CD4-positive, alpha-beta T cell treated with Interferon gamma for 1 hour (primary cell): ENCODE measurements around the gene USP13.
"Not testable (repeated sequence)": the region's sequence is repeated elsewhere in the genome, so short reads cannot be mapped to it uniquely, and the experiment has no call there.

Experiments used
- DNase-seq: peaks from one replicate; pipeline ENCODE4 v3.0.0-alpha.2; 2020

The USP13 gene, protein sequence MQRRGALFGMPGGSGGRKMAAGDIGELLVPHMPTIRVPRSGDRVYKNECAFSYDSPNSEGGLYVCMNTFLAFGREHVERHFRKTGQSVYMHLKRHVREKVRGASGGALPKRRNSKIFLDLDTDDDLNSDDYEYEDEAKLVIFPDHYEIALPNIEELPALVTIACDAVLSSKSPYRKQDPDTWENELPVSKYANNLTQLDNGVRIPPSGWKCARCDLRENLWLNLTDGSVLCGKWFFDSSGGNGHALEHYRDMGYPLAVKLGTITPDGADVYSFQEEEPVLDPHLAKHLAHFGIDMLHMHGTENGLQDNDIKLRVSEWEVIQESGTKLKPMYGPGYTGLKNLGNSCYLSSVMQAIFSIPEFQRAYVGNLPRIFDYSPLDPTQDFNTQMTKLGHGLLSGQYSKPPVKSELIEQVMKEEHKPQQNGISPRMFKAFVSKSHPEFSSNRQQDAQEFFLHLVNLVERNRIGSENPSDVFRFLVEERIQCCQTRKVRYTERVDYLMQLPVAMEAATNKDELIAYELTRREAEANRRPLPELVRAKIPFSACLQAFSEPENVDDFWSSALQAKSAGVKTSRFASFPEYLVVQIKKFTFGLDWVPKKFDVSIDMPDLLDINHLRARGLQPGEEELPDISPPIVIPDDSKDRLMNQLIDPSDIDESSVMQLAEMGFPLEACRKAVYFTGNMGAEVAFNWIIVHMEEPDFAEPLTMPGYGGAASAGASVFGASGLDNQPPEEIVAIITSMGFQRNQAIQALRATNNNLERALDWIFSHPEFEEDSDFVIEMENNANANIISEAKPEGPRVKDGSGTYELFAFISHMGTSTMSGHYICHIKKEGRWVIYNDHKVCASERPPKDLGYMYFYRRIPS

DNA sequence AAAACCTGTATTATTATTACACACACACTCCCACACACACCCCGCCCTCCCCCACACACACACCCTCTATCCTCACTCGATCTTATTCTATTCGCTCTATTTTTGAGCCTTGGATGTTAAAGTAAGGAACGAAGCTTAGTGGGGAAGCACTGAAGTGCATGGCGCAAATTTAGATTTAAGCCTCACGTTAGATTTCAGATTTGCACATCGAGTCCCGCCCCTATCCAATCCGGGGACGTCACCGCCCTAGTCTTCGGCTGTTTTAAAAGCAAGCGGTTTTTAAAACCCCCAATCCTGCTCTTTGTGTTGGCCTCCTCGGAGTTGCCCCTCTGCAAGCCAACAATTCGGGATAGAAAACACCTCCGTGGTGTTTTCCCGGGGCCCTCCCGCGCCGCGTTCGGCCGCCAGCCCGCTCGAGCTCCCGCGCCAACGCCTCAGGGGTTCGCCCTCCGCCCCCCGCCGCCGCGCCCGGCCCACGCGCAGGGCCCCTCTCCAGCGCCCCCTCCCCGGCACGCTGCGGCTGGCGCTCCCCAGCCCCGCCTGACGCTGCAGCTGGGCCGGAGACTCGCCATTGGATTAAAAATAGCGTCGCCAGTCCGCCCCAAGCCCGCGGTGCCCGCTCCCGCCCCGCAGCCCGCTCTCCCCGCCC lies at the start of gene USP13:
USP13 (plus strand) TSS at position 594 of the 649 bp plus-strand sequence. CDS start 186 bp downstream, outside the sequence.
- DNase-seq = peak; percentile 52

DNA sequence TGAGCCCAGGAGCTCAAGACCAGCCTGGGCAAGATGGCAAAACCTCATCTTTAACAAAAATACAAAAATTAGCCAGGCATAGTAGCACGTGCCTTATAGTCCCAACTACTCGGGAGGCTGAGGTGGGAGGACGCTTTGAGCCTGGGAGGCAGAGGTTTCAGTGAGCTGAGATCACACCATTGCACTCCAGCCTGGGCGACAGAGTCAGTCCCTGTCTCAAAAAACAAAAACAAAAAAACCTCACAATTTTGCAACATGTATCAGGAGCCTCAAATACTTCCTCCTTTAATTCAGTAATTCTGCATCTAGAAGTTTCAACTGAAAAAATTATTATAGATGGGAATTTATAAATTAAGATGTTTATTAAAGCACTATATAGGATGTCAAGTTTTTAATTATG lies 49.5 kb upstream of the USP13 start:
- DNase-seq = no peak

DNA sequence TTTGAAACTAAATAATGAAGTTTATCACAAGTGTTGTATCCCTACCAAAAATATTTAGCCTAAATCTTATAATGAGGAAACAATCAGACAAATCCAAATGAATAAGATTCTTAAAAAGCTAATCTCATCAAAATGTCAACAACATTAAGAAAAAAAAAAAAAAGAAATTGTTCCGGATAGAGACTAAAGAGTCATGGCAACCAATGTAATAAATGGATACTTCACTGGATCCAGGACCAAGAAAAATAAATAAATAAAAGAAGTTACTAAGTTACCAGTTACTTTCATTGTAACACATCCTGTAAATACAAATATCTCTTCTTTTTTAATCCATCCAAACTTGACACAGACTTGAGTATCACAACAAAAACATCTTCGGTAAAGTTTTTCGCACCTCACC lies 49.0 kb upstream of the USP13 start:
- DNase-seq = no peak

DNA sequence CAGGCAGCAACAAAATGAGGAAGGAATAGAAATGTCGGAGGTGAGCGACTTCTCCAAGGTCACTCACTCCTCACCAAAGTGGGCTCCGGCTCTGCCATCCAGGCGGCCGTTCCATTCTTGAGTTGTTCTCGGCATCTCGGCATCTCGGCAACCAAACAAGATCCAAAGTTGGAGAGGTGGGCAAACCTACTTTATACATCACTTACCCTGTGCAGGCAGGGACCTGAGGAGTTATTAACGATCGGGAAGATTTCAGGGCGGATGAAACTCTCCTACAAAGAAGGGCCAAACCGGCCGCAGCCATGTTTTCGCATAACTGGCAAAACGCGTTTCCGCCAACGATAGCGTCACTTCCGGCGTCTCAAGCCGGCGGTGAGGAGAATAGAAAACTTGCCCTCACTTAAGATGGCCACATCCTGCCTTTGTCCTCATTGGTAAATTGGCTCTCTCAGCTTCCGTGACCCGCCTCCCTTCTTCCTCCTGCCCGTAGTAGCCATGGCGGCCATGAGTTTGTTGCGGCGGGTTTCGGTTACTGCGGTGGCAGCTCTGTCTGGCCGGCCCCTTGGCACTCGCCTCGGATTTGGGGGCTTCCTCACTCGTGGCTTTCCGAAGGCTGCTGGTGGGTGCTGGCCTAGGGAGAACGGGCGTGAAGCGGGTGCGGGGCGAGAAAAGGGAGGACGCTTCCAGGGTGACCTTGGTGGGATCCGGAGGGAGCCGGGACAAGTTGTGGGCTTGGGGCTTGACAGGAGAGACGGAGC lies 48.3 kb upstream of the USP13 start, which contains the start of the genes MRPL47 and NDUFB5:
MRPL47 (minus strand) TSS at position 318 of the 758 bp plus-strand sequence; CDS start at position 304, 14 bp downstream.
NDUFB5 (plus strand) TSS at position 474 of the 758 bp plus-strand sequence; CDS start at position 496, 22 bp downstream.
- DNase-seq = peak; percentile 93

DNA sequence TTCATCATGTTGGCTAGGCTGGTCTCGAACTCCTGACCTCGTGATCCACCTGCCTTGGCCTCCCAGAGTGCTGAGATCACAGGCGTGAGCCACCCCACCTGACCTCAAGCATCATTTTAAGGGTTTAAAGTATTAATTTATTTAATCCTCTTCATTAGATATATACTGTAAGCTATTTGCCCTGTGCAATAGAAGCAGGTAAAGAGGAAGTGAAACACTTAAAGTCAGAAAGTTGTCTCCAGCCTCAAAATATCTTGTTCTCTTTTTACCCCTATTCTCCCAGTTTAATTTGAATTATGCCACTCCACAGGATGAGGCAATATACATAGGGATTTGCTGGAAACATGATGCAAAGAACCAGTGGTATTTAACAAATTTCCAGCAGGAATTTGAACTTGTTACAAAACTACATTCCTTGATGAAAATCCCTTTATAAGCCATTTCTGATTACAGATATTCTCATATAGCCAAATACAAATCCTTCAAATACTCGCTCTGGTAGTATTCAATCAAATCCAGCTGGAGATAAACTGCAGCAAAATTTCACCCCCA lies 46.2 kb upstream of the USP13 start:
- DNase-seq = no peak

DNA sequence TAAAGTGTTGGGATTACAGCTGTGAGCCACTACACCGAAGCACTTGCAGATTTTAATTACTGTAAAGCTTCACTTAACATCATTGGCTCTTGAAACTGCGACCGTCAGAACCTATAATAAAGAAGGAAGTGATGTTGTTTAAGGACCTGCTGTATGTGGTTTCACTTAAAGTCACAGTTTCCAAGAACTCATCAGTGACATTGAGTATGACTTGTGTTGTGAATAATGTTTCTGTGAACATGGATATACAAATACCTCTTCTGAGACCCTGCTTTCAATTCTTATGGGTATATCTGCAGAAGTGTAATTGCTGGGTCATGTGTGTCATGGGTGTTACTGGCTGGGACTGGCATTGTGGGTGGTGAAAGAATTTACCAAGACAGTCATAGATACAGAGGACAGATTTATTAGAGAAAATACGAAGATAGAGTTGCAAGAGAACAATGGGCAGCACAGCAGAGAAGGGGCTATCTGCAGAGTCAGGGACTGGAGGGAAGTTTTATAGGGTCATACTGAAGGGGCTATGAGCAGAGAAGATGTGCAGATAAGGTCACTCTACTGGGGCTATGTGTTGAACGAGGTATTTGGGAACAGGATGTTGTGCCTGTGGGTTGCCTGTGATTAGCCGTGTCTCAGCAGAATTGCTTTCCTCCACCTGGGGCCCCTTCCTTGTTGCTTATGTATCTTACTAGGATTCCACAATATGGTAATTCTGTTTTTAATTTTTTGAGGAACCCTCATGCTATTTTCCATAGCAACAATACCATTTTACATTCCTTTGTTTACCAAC lies 43.7 kb upstream of the USP13 start:
- DNase-seq = no peak

DNA sequence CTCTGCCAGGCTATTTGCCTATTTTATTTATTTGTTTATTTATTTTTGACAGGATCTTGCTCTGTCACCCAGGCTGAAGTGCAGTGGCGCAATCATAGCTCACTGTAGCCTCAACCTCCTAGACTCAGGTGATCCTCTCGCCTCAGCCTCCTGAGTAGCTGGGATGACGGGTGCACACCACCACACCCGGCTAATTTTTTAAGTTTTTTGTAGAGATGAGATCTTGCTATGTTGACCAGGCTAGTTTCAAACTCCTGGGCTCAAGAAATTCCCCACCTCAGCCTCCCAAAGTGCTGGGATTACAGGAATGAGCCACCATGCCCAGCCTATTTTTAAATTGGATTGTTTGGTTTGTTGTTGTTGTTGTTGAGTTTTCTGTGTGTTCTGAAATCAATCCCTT lies 42.8 kb upstream of the USP13 start:
- DNase-seq = no peak

DNA sequence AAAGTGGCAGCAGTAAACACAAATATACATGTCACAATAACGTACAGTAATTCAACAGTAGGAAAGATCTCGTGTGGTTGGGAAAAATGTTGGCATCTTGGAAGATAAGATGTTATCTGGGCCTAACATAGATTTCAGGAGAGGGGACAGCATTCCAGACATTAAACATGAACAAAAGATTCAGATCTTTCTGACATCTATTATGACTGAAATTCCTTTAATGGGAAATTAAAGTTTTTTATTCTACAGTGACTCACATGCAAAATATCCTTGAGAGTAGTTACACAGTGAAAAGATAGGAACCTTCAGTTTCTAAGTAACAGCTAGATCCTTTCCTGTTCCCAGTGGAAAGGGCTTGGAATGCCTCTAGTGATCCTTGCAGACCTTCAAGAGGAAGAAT lies 39.0 kb upstream of the USP13 start:
- no peak for DNase-seq

DNA sequence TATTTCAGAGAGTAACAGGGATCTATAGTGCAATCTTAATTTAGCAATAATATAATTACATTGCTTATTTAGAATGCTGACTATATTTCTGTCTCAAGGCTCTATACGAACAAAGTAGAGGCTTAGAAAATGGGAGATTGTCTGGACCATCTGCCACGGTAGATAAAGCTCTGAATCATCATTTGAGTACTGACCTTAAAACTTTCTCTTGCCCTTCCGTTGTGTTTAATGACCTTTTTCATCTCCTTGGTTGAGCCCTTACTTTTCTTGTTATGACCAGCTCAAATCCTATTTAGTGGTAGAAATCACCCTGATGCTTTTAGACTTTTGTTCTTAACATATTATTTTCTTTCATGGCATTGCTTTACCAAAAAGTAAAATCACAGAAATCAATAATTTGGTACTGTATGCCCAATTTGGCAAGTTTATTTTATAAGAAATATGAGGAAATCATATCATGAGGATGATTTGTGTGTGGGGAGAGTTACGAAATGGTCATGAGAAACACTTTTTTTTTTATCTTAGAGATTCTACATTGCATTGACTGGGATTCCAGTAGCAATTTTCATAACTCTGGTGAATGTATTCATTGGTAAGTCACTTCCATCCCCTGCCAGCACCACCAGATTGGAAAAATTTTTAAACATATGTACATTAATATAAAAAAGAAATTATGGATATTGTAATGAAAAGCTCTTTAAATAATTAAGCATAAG lies 37.2 kb upstream of the USP13 start:
- no peak for DNase-seq

DNA sequence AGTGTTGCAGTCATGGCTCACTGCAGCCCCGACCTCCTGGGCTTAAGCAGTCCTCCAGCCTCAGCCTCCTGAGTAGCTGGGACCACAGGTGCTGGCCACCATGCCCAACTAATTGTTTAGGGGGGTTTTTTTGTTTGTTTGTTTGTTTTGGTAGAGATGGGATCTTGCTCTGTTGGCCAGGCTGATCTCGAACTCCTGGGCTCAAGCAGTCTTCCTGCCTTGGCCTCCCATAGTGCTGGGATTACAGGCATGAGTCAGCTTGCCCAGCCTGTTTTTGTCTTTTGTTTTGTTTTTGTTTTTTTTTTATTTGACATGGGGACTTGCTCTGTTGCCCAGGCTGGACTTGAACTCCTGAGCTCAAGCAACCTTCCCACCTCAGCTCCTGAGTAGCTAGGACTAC lies 30.8 kb upstream of the USP13 start:
- no peak for DNase-seq

DNA sequence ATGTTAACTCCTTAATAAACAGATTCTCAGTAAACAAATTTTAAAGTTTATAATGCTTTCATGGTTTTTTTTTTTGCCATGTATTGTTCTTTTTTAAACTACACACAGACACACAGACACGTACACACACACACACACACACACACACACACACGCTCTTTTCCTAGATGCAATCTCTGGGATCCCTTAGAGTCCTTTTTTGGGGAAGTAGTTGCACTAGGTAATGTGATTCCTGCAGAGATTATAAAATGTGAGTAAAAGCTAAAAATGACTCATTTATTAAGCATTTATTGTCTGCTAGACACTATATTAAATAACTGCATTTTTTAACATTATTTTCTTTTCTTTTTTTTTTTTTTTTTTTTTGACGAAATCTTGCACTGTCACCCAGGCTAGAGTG lies 28.4 kb upstream of the USP13 start:
- no peak for DNase-seq

DNA sequence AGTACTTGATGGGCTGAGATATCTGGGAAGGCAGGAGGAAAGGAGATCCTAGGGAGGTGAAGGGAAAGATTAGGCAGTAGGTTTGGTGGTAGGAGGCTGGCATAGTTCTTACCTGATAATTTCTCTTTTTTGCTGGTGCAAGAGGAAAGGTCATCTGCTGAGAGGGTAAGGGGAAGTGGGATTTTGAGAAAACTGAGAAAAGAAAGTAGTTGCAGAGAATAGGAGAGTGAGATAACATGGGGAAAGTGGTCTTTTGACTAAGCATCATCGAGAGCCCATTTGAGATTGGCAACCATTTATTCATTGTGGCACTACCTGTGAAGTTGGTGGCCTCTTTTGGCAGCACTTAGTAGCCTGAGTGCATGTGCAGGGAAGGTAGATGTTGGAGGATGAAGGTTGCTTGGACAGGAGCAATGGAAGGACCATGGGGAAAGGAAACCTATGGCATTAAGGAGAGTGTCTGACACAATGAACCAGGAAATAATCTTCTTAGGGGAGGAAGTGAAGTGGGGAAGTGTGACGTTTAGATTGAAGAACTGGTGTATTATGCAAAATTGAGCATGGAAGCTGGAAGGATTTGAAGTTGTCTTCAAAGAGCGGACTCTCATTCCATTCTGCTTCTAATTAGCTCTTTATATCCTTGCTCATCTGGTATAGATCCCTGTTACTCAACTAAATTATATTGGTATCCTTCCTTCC lies 21.9 kb upstream of the USP13 start:
- DNase-seq = no peak

DNA sequence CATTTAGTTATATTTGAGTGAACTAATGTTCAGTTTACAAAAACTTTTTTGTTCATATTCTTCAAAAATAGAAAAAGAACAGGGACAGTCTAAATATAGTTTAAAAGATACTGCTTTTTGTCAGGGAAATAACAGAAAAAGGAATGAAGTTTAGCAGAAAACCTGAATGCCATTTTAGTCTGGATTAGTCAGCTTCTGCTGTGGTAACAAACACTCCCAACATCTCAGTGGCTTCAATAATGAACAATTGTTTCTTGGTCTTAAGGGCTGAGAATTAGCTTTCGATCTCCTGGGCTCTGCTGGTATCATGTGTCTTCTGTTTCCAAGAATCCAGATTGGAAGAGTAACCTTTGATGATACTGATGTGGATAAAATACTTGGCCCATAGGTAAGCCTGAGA lies 12.4 kb upstream of the USP13 start:
- no peak for DNase-seq

DNA sequence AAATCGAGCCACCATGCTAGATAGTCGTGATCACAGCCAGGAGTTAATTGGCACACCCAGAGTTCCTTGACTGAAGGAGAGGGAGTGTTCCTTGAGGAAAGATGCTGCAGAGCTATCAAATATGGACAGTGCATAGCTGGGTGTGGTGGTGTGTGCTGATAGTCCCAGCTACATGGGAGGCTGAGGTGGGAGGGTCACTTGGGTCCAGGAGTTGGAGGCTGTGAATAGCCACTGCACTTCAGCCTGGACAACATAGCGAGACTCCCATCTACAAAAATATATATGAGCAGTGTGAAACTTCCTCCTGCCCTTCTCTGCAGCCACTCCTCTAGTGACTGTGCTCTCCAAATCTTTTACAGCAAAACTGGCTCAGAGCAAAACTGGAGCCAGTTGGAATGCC lies 10.0 kb upstream of the USP13 start:
- no peak for DNase-seq

DNA sequence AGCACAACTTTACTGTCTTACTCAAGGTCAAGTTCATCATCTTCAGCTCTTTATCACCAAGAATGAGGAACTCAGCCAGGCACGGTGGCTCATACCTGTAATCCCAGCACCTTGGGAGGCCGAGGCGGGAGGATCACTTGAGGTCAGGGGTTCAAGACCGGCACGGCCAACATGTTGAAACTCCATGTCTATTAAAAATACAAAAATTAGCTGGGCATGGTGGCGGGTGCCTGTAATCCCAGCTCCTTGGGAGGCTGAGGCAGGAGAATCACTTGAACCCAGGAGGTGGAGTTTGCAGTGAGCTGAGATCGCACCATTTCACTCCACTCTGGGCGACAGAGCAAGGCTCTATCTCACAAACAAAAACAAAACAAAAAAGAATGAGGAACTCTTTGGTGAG lies 9.0 kb upstream of the USP13 start:
- not testable (repeated sequence) for DNase-seq

DNA sequence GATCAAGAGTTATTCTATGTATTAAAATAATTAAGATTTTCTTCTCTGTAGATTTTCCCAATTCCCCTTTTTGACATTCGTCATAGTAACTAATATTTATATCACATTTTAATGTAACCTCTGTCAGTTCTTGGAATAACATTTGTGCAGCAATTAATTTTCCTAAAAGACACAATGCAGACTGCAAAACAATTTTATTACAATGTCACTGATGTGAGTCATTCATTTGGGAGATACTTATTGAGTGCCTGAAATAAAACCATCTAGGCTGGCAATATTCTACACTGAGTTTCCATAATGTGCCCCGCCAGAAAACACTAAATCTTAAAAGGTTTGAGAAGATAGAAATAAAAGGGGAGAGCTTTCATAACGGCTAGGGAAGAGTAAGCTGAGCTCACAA lies 6.7 kb upstream of the USP13 start:
- no peak for DNase-seq

DNA sequence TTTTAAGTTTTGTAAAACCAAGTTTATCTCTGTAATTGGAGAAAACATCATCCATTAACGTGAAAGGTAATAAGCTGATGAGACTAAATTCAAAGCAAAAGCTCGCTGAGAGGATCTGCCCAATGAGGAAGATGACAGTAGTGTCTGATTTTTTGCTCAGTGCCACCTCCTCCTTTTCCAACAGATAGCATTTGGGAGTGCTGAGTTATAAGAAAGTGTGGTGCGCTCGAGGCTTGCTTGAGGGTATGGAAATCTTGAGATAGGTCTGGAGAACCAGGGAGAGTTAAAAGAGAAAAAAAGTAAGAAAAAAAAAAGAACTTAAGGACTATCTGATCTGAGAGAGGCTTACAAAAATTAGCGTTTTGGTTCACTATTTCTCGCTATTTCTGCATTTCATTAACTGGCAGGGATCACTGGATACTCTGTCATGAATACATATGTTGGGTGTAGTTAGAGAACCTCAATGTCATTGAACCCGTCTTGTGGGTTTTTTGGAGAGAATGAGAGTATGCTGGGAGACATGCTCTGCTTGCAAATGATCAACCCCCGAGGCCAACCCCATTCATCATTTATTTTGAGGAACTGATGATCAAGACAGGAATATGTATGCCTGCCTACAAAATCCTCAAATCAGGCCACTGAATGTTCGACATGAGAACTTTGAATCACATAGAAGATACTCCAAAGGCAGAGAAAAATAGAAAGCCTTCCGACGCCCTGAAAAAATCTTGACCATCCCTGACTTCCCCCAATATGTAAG lies 973 bp upstream of the USP13 start:
- DNase-seq = no peak

DNA sequence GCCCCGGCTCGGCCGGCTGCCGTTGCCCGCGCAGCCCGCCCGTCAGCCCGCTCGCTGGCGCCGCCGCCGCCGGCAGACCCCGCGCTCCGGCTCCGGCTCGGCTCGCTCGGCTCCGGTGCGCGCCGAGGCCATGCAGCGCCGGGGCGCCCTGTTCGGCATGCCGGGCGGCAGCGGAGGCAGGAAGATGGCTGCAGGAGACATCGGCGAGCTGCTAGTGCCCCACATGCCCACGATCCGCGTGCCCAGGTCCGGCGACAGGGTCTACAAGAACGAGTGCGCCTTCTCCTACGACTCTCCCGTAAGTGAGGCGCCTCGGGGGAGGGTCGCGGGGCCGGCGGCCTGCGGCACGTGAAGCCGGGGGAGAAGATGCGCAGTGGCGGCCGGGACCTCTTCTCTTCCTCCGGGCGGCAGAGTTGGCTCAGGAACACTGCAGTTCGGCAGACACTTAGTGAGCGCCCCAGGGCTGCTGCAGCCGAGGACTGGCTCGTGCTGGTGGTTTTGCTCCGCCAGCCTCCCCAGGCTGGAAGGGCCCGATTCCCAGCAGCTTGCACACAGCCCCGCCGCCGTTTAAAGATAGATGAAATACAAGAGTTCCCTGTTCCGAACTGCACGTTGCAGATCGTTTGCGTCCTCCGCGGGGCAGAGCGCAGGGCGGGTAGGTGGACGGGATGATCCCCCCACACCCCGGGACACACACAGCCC lies 407 bp downstream of the USP13 start:
- DNase-seq = peak; percentile 56

DNA sequence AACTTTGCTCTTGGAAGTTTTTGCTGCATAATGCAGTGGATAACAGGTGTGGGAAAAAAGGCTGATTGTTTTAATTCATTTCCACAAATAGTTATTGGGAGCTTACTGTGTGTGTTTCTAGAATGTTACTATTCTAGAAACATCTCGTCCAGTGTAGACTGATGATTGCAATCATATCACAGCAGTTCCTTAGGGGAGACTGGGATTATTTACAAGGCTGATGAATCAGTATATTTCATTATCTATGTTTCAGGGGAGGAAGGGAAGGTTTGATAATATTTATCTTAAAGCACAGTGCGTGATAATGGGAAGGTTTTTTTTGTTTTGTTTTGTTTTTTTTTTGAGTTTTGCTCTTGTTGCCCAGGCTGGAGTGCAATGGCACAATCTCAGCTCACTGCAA lies 2.4 kb downstream of the USP13 start:
- no peak for DNase-seq
